PC-3 (cell line): ENCODE results near the gene ZNF407. TPM values are rescaled to one million over a fixed set of nuclear protein-coding genes. Genes with fewer than 3 reads are reported as not detected.

ENCODE experiments used
- ATAC-seq: fragments of 200-7000 bp; cut with Tn5 transposase; 2 replicates; pipeline ENCODE4 v1.9.1; 2020; ENCODE audit warnings: mild to moderate bottlenecking, moderate library complexity
- BruUV-seq: library from RNA; stranded (reverse); fragments of 400-500 nt; replicated peaks from 2 replicates; lab custom pipeline; 2021; lab: Mats Ljungman, UMichigan
- CTCF ChIA-PET: fragments of 300-600 bp; sonication (Branson Sonifier 250); formaldehyde crosslinking; loops from one replicate; lab custom pipeline; 2022; ENCODE audit warnings: antibody characterized with exemption; lab: Charles Lee
- POLR2A ChIA-PET: fragments of 300-600 bp; sonication (Branson Sonifier 250); formaldehyde crosslinking; loops from one replicate; lab custom pipeline; 2022; ENCODE audit warnings: antibody characterized with exemption; ENCODE audit not compliant: unreplicated experiment; lab: Charles Lee
- DNase-seq: peaks from one replicate; pipeline ENCODE4 v3.0.0-alpha.2; 2015
- H2AFZ ChIP-seq: fragments of 300-600 bp; sonication (generic); 2 replicates; pipeline ENCODE4 v1.6.0; 2016; ENCODE audit warnings: antibody characterized with exemption, low read length
- H3F3A ChIP-seq: fragments of 300-600 bp; sonication (generic); one replicate; pipeline ENCODE4 v1.6.0; 2017; ENCODE audit warnings: antibody characterized with exemption, low read length, control low read depth, mild to moderate bottlenecking; ENCODE audit not compliant: unreplicated experiment
- H3K27ac ChIP-seq: fragments of 300-600 bp; sonication (generic); 2 replicates; pipeline ENCODE4 v1.5.1; 2016; ENCODE audit warnings: mild to moderate bottlenecking, low read length
- H3K27me3 ChIP-seq: fragments of 300-600 bp; sonication (generic); 2 replicates; pipeline ENCODE4 v1.6.1; 2016; ENCODE audit warnings: low read length, mixed read lengths
- H3K36me3 ChIP-seq: fragments of 300-600 bp; sonication (generic); 2 replicates; pipeline ENCODE4 v1.6.1; 2016; ENCODE audit warnings: low read depth, mixed run types, low read length, mixed read lengths
- H3K4me1 ChIP-seq: fragments of 300-600 bp; sonication (generic); 2 replicates; pipeline ENCODE4 v1.5.1; 2016; ENCODE audit warnings: low read length; ENCODE audit not compliant: insufficient read depth
- H3K4me2 ChIP-seq: fragments of 300-600 bp; sonication (generic); 2 replicates; pipeline ENCODE4 v1.6.0; 2016; ENCODE audit warnings: low read length
- H3K4me3 ChIP-seq: fragments of 300-600 bp; sonication (generic); 2 replicates; pipeline ENCODE4 v1.5.1; 2016; ENCODE audit warnings: mild to moderate bottlenecking, low read length, mixed read lengths
- H3K79me2 ChIP-seq: fragments of 300-600 bp; sonication (generic); 2 replicates; pipeline ENCODE4 v1.6.1; 2017; ENCODE audit warnings: low read length, mixed read lengths
- H3K9ac ChIP-seq: fragments of 300-600 bp; sonication (generic); 2 replicates; pipeline ENCODE4 v1.6.0; 2016; ENCODE audit warnings: mild to moderate bottlenecking, low read length
- H3K9me2 ChIP-seq: fragments of 300-600 bp; sonication (generic); replicated peaks from 2 replicates; pipeline ENCODE4 v1.6.1; 2016; ENCODE audit warnings: mixed run types, low read length, mixed read lengths
- H3K9me3 ChIP-seq: fragments of 300-600 bp; sonication (generic); 2 replicates; pipeline ENCODE4 v1.6.1; 2016; ENCODE audit warnings: low read length, mixed read lengths
- H4K20me1 ChIP-seq: fragments of 300-600 bp; sonication (generic); 2 replicates; pipeline ENCODE4 v1.6.1; 2016; ENCODE audit warnings: low read length, mixed read lengths
- CTCF ChIP-seq: fragments of 300-600 bp; sonication (generic); conservative IDR thresholded peaks from 2 replicates; pipeline ENCODE4 v1.5.1; 2017; ENCODE audit warnings: antibody characterized with exemption, low read depth, mild to moderate bottlenecking, low read length
- EZH2 ChIP-seq: fragments of 300-600 bp; sonication (generic); IDR thresholded peaks from one replicate; pipeline ENCODE4 v1.6.1; 2017; ENCODE audit warnings: antibody characterized with exemption, mild to moderate bottlenecking, low read length; ENCODE audit not compliant: unreplicated experiment
- EZH2phosphoT487 ChIP-seq: fragments of 300-600 bp; sonication (generic); IDR thresholded peaks from 2 replicates; pipeline ENCODE4 v1.6.1; 2018; ENCODE audit warnings: mild to moderate bottlenecking, antibody characterized with exemption, low read length, borderline replicate concordance
- intact Hi-C: fragments of 100-400 bp; cut with micrococcal nuclease; formaldehyde crosslinking; loops from 2 replicates; pipeline ENCODE4 v1.9.0; 2023
- total RNA-seq: library from RNA; depleted of rRNA; stranded (reverse); fragments of >200 nt; gene quantifications from 2 replicates; pipeline ENCODE4 v1.2.3, GENCODE V29; 2014

The ZNF407 gene
- total RNA-seq, 1 experiment from 2014 or later, result 9.3 TPM

GRCh38 chr18:74567822-74568221 is 29.8 kb upstream of the ZNF407 start:
- ChIA-PET CTCF (no interaction called here), POLR2A (no interaction called here)
- Histone ChIP-seq H3K9me2 (no peaks in the 10 kb centered on the region), H3K27me3 (peaks cover 51% of the 10 kb centered on the region), H3K9me3 (0 out of 2 replicates have a peak, but pooled peaks cover 3% of the 10 kb centered on the region), H3K27ac (no peak overlapping the region), H4K20me1 (no peaks in the 10 kb centered on the region), H3K4me1 (no peaks in the 10 kb centered on the region), H3F3A (no peaks in the 10 kb centered on the region), H2AFZ (no peak overlapping the region), H3K4me2 (no peak overlapping the region), H3K4me3 (no peak overlapping the region), H3K79me2 (no peaks in the 10 kb centered on the region), H3K36me3 (no peaks in the 10 kb centered on the region), H3K9ac (no peak overlapping the region)
- no peak for DNase-seq
- no TSS peak for BruUV-seq
- intact Hi-C loops, result no loop called here
- TF ChIP-seq EZH2phosphoT487, result no peak
- TF ChIP-seq EZH2, result no peak
- no peak for TF ChIP-seq CTCF
- no peak for ATAC-seq

GRCh38 chr18:74569401-74569800 is 28.3 kb upstream of the ZNF407 start:
- no peak overlapping the region for H2AFZ ChIP-seq
- H3K9ac ChIP-seq, result no peak overlapping the region
- H3K4me3 ChIP-seq, result no peak overlapping the region
- H3K36me3 ChIP-seq, result no peaks in the 10 kb centered on the region
- intact Hi-C loops, result no loop called here
- H4K20me1 ChIP-seq, result no peaks in the 10 kb centered on the region
- ChIA-PET CTCF (no interaction called here), POLR2A (no interaction called here)
- H3K79me2 ChIP-seq, result no peaks in the 10 kb centered on the region
- no peak overlapping the region for H3K27ac ChIP-seq
- H3K4me1 ChIP-seq, result no peaks in the 10 kb centered on the region
- no peak for ATAC-seq
- no peak overlapping the region for H3K4me2 ChIP-seq
- TF ChIP-seq EZH2, result no peak
- no peaks in the 10 kb centered on the region for H3K9me2 ChIP-seq
- no peak for DNase-seq
- BruUV-seq, result no TSS peak
- H3K9me3 ChIP-seq, result 0 out of 2 replicates have a peak, but pooled peaks cover 3% of the 10 kb centered on the region
- H3F3A ChIP-seq, result no peaks in the 10 kb centered on the region
- H3K27me3 ChIP-seq, result peaks cover 51% of the 10 kb centered on the region

- no TSS peak for BruUV-seq
- no peak overlapping the region for H3K4me2 ChIP-seq
- ChIA-PET POLR2A (no interaction called here), CTCF (no interaction called here)
- no peaks in the 10 kb centered on the region for H3F3A ChIP-seq
- H3K4me1 ChIP-seq, result no peaks in the 10 kb centered on the region
- no peak overlapping the region for H2AFZ ChIP-seq
- H3K27me3 ChIP-seq, result peaks cover 54% of the 10 kb centered on the region
- no peaks in the 10 kb centered on the region for H3K9me2 ChIP-seq
- H3K4me3 ChIP-seq, result no peak overlapping the region
- ATAC-seq (no peak), DNase-seq (no peak)
- H3K27ac ChIP-seq, result no peak overlapping the region
- intact Hi-C loops, result no loop called here
- H4K20me1 ChIP-seq, result no peaks in the 10 kb centered on the region
- H3K79me2 ChIP-seq, result no peaks in the 10 kb centered on the region
- 0 out of 2 replicates have a peak, but pooled peaks cover 3% of the 10 kb centered on the region for H3K9me3 ChIP-seq
- TF ChIP-seq EZH2 (no peak), CTCF (no peak), EZH2phosphoT487 (no peak)
- H3K9ac ChIP-seq, result no peak overlapping the region
- H3K36me3 ChIP-seq, result no peaks in the 10 kb centered on the region
These were observed 27.4 kb upstream of the ZNF407 start for GRCh38 chr18:74570266-74570665.
